Measurements from ENCODE around the gene SMAD6.
A peak's percentile ranks its signal among the peaks of the same experiment; 100 is the strongest.
"Not testable (repeated sequence)": the region's sequence is repeated elsewhere in the genome, so short reads cannot be mapped to it uniquely, and the experiment has no call there.

SMAD6 gene

GRCh38 chr15:66743204-66743603 is 41.2 kb downstream of the SMAD6 start:
- no peak for DNase-seq (ENCODE audit: low read depth)

DNA sequence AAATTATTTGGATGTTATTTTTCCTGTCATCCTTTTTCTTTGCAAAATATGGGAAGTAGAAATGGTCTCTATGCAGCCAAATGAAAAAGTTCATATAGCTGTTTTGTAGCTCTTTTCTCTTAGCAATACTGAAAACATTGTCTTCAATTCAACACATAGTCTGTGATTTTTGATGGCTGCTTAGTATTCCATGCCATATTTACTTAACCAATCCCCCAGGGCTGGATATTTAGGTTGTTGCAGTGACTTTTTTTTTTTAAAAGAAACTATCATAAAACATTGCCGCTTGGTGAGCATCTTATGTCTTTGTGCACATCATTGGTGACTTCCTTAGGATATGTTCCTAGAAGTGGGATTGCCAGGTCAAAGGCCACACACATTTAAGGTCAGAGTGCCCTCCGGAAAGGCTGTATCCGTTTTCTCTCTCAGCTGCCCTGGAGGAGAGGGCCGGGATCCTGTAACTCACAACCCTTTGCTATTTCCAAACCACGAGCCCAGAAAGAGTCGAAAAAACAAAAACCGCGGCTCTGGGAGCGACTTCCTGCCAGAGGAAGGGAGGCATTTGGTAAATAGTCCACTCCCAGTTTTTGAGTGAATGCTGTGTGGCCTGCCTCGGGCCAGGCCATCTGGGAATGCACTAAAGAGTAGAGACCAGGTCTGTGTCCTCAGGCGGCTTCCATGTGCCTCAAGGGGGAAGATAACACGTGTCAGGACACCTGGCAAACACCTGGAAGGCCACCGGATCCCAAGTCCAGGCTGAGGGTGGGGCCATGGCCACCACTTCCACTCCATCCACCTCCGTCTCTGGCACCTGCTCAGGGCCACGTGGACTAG is 41.9 kb downstream of the SMAD6 start:
- peak; percentile 80 for DNase-seq (ENCODE audit: low read depth)

- DNase-seq (ENCODE audit: low read depth), result peak; percentile 31
These were observed 42.7 kb downstream of the SMAD6 start for GRCh38 chr15:66744610-66745279.

DNA sequence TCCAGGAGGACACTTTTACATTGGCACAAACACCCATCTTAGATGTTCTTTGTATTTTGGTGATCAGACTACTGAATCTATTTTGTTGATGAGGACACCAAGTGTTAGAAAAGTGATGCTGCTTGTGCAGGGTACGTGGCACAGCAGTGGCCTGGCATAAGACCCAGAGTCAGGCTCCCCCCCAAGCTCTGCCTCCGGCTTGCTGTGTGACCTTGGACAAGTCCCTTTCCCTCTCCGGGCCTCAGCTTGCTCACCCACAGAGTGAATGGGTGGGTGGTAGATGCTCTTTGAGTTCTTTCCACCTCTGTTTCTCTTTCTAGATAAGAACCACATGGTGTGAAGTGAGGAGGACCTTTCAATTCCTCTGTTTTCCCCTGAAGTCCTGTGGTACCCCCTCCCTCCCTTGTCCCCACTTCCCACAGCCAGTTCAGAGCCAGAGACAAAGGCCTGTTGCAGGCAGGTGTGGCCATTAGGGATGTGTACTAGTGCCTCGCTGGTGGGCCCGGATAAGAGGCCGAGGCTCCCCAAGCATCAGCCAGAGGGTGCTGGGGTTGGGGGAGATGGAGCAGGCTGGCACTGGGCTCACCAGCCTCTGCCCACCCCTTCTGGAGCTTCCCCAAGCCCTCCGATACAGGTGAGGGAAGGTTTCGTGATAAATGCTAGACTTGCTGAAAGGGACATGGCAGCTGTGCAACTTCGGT is 43.6 kb downstream of the SMAD6 start:
- DNase-seq (ENCODE audit: low read depth), result no peak

- DNase-seq (ENCODE audit: low read depth), result no peak
These were observed 44.2 kb downstream of the SMAD6 start for GRCh38 chr15:66746231-66746605.

GRCh38 chr15:66747223-66747622 is 45.2 kb downstream of the SMAD6 start:
- no peak for DNase-seq (ENCODE audit: low read depth)

- peak; percentile 94 for DNase-seq (ENCODE audit: low read depth)
These were observed 46.1 kb downstream of the SMAD6 start for GRCh38 chr15:66747886-66748707.

DNA sequence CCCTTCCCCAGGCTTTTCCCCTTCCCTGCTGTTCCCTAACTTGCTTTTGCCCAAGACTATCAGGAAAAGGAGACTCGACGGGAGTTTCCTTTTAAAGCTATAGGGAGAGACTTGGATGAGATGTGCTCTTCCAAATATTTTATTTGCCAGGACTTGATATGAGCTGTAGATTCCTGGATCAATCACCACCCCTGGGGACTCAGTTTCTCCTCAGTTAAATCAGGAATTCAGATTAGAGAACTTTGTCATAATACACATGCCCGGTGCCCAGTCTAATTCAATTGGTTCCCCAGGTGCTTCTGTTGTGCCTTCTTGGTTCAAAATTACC is 46.6 kb downstream of the SMAD6 start:
- DNase-seq (ENCODE audit: low read depth), result no peak

GRCh38 chr15:66749841-66750575 is 48.0 kb downstream of the SMAD6 start:
- DNase-seq (ENCODE audit: low read depth), result peak; percentile 66

- no peak for DNase-seq (ENCODE audit: low read depth)
These were observed 48.6 kb downstream of the SMAD6 start for GRCh38 chr15:66750609-66751008.

DNA sequence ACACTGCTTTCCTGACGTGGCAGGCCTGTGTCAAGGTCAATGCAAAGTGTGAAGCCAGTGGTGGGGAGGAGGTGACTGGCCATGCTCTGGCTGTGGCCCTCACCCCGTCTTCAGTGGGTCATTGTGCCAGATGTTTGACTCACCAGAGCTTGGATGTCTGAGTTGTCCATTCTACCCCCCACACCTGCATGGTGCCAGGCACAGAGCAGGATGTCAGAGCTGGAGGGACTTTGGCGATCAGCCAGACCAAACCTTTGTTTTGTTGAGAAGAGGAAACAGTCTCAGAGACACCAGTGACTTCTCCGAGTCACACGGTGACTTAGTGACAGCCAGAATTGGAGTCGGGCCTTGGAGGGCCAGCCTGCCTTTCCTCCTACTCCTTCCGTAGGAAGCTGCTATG is 49.5 kb downstream of the SMAD6 start:
- peak; percentile 33 for DNase-seq (ENCODE audit: low read depth)

GRCh38 chr15:66752078-66752477 is 50.0 kb downstream of the SMAD6 start:
- DNase-seq (ENCODE audit: low read depth), result no peak

DNA sequence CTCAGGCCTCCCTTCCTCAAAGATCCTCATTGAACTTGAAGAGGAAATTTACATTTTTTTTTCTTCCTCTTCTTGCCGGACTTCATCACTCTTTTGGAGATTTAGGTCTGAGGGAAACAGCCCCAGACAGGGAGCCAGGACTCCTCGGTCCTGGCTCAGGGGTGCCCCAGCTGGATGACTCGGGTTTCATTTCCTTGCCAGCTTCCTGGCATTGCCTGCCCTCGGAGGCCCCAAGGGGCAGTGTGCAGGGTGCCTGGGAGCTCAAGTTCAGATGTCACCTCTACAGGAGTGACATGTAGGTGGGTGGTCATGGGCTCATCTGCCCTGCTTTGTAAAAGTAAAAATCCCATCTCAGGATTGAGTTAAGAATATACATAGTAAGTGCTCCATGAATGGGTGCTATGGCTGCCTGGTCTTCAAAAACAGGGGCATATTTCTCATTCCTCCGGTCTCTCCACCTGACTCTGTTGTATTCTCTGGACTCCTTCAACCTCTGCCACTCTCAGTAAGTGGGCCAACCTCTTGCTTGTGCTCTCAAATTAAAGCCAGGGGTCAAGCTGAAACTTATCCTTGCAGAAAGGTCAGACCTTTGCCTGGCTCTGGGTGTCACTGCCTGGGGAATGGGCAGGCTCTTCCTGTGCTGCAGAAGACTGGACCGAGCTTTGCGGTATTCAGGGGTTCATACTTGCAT is 51.8 kb downstream of the SMAD6 start:
- DNase-seq (ENCODE audit: low read depth), result no peak

GRCh38 chr15:66754789-66755188 is 52.8 kb downstream of the SMAD6 start:
- DNase-seq (ENCODE audit: low read depth), result no peak

DNA sequence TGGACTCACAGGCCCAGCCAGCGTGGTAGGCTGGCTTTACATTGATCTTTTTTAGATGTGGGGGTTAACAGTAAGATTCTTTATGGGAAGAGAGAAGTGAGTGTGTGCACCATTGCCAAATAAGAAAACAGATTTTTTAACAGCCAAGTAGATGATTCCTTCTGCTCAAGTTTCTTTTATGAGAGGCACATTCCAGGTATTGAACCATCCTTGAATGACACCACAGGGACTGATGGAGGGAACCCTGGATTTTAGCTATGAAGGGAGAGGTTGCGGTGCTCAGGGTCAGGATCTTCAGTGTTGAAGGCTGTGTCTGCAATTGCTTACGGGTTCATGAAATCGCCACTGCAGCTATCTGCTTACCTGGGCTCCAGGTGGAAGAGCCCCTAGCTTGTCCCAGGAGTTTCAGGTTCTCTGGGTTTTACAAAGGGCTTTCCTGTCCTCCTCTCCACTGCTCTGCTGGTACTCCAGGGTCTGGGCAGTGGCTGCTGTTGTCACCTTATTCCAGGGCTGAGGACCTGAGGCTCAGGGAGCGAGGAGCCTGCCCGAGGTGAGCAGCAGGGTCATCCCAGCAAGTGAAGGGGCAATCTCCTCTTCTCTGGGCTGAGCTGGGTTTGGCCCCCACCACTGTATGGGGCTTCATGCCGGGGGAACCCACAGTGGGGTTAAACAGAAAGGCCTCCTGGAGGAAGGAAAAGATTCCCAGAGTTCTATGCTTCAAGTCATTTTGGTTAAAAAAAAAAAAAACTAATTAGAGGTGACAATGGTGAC is 53.4 kb downstream of the SMAD6 start:
- DNase-seq (ENCODE audit: low read depth), result no peak

- DNase-seq (ENCODE audit: low read depth), result no peak
These were observed 54.3 kb downstream of the SMAD6 start for GRCh38 chr15:66756295-66756694.

GRCh38 chr15:66757030-66757429 is 55.0 kb downstream of the SMAD6 start:
- no peak for DNase-seq (ENCODE audit: low read depth)

DNA sequence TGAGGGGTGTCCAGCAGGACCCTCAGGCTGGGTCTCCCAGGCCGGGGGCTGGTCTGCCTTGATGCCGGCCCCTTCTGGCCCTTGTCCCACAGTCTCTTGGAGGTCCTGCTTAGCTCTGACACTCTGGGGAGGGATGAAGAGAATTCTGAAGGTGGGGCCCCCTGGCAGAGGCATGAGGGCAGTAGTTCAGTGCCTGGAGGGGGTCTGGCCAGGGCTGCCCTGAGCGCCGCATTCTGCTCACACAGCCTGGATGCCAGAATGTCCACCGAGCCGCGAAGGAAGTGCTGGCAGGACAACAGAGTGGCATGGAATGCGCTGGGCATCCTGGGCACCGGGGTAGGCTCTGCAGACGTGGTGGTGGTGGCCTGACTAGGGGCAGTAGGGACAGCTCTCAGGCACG is 55.5 kb downstream of the SMAD6 start:
- DNase-seq (ENCODE audit: low read depth), result no peak

DNA sequence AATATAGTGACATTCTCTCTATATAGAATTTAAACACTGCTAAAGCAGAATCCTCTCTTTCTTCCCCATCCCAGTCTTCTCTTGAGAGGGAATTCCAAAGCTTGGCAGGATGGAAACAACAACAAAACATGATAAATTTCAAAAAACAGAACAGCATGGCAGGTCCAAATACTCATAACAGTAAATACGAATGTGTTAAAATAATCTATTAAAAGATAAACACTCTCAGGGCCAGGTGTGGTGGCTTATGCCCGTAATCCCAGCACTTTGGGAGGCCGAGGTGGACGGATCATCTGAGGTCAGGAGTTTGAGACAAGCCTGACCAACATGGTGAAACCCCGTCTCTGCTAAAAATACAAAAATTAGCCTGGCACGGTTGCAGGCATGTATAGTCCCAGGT is 56.2 kb downstream of the SMAD6 start:
- DNase-seq (ENCODE audit: low read depth), result not testable (repeated sequence)

DNA sequence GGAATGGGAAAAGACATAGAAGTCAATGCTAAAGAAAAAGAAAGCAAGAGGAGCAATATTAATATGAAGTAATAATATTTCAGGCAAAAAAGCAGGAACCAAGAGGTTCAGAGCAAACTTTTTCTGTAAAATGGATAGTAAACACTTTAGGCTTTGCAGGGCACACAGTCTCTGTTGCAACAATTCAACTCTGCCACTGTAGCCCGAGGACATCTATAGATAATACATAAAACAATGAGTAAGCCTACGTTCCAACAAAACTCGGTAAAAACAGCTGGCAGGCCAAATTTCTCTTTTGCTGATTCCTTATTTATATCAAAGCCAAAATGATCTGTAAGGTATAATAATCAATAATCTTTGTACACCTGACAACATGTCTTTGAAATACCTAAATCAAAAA is 56.8 kb downstream of the SMAD6 start:
- DNase-seq (ENCODE audit: low read depth), result no peak
